ENCODE data around the gene HSPB8.
A peak's percentile ranks its signal among the peaks of the same experiment; 100 is the strongest.

HSPB8 gene

GRCh38 chr12:119222222-119222951 lies 43.7 kb downstream of the HSPB8 start:
- no peak for FAIRE-seq
- DNase-seq (ENCODE audit: insufficient read length, low spot score): no peak
- no peak for TF ChIP-seq CTCF (IDR thresholded peaks at IDR 0.05; ENCODE audit: insufficient read depth, missing control alignments)

GRCh38 chr12:119225454-119225853 lies 46.7 kb downstream of the HSPB8 start:
- no peak for TF ChIP-seq CTCF (IDR thresholded peaks at IDR 0.05; ENCODE audit: insufficient read depth, missing control alignments)
- FAIRE-seq: no peak
- no peak for DNase-seq (ENCODE audit: insufficient read length, low spot score)

- no peak for TF ChIP-seq CTCF (IDR thresholded peaks at IDR 0.05; ENCODE audit: insufficient read depth, missing control alignments)
- FAIRE-seq: no peak
- no peak for DNase-seq (ENCODE audit: insufficient read length, low spot score)
Observed at GRCh38 chr12:119227292-119227691, 48.6 kb downstream of the HSPB8 start.

- DNase-seq (ENCODE audit: insufficient read length, low spot score): no peak
- no peak for TF ChIP-seq CTCF (IDR thresholded peaks at IDR 0.05; ENCODE audit: insufficient read depth, missing control alignments)
- FAIRE-seq: no peak
Observed at GRCh38 chr12:119229205-119229604, 50.5 kb downstream of the HSPB8 start.

GRCh38 chr12:119229837-119230236 lies 51.1 kb downstream of the HSPB8 start:
- no peak for TF ChIP-seq CTCF (IDR thresholded peaks at IDR 0.05; ENCODE audit: insufficient read depth, missing control alignments)
- peak; percentile 73 for FAIRE-seq
- peak; percentile 27 for DNase-seq (ENCODE audit: insufficient read length, low spot score)

GRCh38 chr12:119230807-119231206 lies 52.1 kb downstream of the HSPB8 start:
- DNase-seq (ENCODE audit: insufficient read length, low spot score) (no peak), FAIRE-seq (no peak)

More at GRCh38 chr12:119230807-119231206, 52.1 kb downstream of the HSPB8 start:
- TF ChIP-seq CTCF (IDR thresholded peaks at IDR 0.05; ENCODE audit: insufficient read depth, missing control alignments): no peak

Data from D721Med (cell line).